NCI-H2227 (cell line): ENCODE measurements around the gene MAGI1.
A peak's percentile ranks its signal among the peaks of the same experiment; 100 is the strongest.

Source experiments
- DNase-seq: peaks from one replicate; lab custom pipeline; 2025; ENCODE audit not compliant: unreplicated experiment; lab: John Stamatoyannopoulos, UW

Gene MAGI1

DNA sequence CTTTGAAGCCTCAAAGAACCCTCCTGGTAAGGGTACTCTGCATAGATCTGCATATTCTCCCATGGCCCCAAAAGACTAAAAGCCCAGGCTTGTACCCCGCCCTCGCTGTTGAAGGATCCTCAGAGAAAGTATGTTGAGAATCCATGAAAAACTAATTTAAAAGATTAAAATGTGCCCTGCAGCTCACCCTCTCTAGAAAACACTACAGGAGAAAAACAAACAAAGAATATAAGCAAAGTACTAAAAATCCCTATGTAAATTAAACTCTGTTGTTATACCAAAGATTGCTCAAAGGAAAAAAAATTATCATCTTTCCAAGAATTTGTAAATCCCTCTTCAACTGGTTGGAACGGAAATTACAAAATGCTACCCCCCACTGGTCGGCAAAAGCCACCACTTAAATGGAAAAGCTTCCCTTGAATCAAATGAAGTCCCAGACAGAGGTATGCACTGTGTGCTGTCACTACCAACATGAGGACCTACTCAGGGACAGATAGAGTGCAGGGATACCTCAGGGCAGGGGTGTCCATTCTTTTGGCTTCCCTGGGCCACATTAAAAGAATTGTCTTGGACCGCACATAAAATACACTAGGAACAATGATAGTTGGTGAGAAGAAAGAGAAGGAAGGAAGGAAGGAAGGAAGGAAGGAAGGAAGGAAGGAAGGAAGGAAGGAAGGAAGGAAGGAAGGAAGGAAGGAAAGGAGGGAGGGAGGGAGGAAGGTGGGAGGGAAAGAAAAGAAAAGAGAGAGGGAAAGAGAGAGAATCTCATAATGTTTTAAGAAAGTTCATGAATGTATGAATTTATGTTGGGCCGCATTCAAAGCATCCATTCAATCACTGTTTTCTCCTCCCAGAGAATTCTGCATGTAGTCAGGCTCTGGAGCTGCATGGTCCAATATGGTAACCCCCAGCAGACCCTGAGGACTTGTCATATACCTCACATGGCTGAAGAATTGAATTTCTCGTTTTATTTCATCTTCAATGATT lies 88.1 kb downstream of the MAGI1 start:
- DNase-seq, result peak; percentile 4

DNA sequence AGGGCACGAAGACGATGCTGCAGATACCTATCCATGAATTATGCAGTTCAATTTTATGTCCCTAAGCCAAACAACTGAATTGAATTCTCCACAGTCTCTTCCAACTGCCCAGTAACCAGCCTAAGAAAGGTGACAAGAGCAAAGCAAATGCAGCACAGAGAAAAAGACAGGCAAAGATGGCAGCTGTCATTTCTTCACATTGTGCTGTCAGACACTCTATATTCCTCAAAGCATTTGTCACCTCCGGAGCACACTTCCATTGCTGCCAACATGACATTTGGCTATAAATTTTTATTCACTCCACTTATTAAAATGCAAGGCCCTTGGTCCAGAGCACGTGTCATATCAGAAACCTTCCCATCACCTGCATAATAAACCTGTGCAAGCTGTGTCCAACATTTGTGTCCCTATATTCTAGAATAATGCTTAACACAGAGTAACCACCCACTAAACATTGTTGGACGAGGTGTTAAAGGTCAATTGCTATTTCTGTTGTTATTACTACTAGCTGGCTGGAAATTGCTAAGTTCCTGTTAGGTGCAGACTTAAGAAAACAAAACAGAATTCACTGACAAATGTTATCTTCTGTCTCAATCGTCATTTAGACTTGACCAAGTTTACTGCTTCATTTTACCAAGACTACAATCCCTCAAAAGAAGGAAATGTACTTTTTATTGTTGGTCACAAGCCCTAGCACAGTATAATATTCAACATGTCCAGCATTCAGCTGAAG lies 89.7 kb downstream of the MAGI1 start:
- peak; percentile 3 for DNase-seq

DNA sequence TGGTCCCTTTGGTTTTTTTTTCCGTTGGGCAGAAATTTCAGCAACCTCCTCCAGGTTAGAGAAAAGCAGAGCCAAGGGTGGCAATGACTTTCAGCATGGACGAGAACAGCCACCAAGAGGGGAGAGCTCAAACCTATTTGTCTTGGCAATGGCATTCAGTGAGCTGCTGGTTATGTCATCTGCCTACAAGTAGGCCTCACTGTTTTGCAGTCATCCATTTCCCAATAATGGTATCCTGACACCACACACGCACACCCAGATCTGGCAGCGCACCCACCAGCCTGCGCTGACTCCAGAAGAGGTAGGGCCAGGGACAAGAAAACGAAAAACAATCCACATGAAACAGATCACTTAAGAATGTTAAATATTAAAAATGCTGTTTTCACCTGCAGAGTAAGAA lies 92.3 kb downstream of the MAGI1 start:
- DNase-seq, result no peak

- no peak for DNase-seq
These were observed 92.8 kb downstream of the MAGI1 start for GRCh38 chr3:65945953-65946352.

- no peak for DNase-seq
These were observed 93.2 kb downstream of the MAGI1 start for GRCh38 chr3:65945480-65945879.

- DNase-seq, result no peak
These were observed 94.5 kb downstream of the MAGI1 start for GRCh38 chr3:65944252-65944651.

GRCh38 chr3:65939801-65940246 lies 98.9 kb downstream of the MAGI1 start:
- no peak for DNase-seq

GRCh38 chr3:65939184-65939583 lies 99.5 kb downstream of the MAGI1 start:
- no peak for DNase-seq

DNA sequence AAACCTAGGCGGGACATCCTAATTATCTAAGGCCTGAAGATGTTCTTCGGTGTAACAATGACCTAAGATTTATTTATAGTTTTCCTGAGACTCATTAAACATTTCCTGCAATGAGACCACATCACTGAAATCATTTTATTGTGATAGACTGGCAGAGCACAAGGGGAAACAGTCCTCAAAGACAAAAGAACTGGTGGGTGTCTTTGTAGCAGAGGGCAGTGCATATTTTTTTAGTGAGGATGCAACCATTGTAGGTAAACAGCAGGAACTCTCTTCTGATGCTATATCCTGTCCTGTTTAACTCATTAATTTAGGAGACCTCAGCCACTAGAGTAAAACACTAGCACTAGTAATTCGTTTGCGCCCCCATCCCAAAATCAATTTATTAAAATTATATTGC lies 100.0 kb downstream of the MAGI1 start:
- no peak for DNase-seq

GRCh38 chr3:65938147-65938546 lies 100.6 kb downstream of the MAGI1 start:
- no peak for DNase-seq

DNA sequence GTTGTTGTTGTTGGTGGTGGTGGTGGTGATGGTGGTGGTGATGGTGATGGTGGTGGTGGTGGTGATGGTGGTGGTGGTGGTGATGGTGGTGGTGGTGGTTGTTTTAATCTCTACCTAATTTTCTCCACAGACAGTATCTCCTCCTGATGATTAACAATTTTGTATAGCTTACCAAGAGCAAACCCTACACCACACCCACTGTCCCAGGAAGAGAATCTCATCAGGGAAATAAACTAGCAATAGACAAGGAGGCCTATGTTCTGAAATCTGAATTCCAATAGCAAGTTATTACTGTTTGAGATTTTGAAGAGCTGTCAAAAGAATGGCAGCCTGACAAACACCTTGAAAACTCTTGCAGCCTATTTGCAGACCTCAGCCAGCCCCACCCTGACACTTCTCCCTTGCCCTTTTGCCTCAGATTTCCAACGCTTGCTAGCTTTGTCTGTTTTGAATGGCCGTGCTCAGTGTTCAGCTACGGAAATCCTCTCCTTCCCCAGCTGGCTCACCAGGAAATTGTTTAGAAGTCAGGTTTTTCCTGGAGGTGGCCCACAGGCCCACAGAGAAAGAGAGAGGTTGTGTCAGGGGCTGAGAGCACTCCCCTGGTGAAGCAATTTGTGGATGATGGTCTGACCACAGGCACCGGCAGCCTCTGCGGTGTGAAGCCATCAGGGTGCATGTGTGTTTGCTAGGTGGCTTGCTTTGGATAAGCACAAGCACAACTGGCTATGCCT lies 101.6 kb downstream of the MAGI1 start:
- no peak for DNase-seq

DNA sequence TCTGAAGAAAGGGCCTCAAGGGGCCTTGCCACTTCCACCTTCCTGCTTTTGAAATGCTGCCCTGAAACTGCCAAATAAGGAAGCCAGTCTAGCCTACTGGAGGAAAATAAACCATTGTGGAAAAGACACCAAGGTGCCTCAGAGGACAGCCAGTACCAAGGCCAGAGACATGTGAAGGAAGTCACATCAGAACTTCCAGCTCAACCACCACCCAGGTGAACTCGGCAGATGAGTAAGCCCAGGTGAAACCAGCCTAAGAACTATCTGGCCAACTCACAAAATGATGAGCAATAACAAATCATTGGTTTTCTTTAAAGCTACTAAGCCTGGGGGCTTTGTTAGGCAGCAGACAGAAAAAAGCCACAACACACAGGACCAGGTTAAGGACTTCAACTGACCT lies 103.0 kb downstream of the MAGI1 start:
- no peak for DNase-seq

DNA sequence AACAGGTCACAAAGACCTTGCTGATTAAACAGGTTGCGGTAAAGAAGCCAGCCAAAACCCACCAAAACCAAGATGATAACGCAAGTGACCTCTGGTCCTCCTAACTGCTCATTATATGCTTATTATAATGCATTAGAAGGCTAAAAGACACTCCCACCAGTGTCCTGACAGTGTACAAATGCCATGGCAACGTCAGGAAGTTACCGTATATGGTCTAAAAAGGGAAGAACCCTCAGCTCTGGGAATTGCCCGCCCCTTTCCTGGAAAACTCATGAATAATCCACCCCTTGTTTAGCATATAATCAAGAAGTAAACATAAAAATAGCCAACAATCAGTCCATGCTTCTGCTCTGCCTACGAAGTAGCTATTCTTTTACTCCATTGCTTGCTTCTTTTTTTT lies 108.1 kb downstream of the MAGI1 start:
- DNase-seq, result no peak

DNA sequence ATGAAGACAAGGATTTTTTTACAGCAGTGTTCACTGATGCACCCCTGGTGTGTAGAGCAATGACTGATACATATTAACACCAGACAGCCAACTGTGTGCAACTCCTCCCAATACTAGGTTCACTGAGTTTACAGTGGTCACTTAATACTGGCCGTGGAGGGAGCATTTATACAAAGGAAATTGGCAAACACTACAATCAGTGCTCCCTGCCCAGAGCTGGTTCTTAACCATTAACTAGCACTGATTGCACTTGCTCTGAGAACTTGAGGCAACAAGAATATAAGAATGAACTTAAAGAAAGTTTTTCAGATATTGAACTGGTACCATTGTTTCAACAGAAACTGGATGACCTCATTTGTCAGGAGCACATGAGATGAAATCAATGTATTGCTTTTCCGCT lies 110.6 kb downstream of the MAGI1 start:
- no peak for DNase-seq

DNA sequence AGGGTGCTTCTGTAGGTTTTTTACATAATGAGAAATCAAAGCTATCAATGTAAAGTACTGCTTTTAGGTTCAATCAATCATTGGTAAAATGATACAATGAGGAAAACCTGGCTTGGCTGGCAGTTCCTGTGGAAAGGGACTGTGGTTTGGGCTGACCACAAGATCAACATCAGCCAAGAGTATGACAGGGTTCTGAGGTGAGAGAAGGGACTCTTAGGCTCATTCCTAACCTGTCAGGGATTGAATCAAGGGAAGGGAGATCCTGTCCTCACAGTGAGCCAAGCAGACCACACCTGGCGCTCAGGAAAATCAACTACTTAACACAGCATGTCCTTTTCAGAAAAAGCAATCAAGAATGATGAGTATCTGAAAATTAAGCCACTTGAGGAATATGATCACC lies 111.1 kb downstream of the MAGI1 start:
- DNase-seq, result peak; percentile 4

DNA sequence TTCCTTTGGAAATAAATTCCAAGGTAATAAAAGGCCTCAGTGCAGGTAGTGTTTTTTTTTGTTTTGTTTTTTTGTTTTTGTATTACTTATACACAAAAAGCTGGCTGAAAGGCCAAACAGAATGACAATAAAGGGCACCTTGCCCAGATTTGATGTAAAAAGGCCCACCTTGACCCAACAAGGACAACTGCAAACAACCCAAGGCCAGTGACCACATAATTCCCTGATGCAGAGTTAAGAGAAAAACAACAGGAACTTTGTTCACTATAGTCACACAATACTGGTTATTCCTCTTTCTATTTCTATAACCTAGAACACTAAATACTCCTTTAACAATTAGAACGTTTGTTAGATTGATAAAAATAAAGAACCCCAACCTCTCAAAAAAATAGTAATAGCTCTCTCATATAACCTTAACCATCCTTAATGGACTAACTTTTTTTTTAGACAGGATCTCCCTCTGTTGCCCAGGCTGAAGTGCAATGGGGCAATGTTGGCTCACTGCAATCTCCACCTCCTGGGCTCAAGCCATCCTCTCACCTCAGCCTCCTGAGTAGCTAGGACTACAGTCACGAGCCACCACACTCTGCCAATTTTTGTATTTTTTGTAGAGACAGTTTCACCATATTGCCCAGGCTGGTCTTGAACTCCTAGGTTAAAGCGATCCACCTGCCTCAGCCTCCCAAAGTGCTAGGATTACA lies 113.3 kb downstream of the MAGI1 start:
- no peak for DNase-seq

DNA sequence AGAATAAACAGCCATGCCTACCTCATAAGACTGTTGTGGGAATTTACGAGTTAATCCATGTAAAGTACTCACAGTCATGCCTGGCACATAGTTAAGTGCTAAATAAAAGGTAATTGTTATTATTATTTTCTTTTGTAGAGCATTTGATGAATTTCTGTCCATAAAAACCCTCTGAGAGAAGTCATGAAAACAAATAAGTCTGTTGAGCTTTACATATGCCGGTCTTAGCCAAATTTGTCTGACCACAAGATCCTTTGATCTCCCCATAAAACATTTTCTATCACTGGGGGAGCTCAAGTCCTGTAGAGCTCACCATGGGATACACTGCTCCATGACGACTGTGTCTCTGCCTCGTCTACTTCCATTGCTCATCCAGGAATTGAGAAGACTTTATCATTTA lies 114.0 kb downstream of the MAGI1 start:
- DNase-seq, result no peak

DNA sequence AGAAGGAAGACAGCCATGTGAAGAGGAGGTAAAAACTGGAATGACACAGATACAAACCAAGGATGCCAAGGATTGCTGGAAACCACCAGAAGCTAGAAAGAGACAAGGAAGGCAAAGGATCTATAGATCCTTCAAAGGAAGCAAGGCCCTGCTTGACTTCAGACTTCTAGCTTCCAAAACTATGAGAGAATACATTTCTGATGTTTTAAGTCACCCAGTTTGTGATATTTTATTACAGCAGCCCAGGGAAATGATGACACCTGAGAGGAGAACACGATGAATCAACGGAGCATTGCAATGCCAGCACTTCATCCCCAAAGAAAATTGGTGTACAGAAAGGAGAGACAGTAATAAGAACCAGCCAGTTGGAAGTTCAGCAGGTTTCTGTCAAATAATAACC lies 116.3 kb downstream of the MAGI1 start:
- no peak for DNase-seq

- no peak for DNase-seq
These were observed 118.9 kb downstream of the MAGI1 start for GRCh38 chr3:65919826-65920225.

GRCh38 chr3:65915477-65915876 lies 123.2 kb downstream of the MAGI1 start:
- DNase-seq, result no peak
